SIG-M5 treated with dmso at 0.1 percent for 504 hours (cell line): ENCODE measurements around the gene SNX32.
"Not testable (repeated sequence)": the region's sequence is repeated elsewhere in the genome, so short reads cannot be mapped to it uniquely, and the experiment has no call there.

Source experiments
- DNase-seq: peaks from one replicate; lab custom pipeline; 2025; ENCODE audit not compliant: unreplicated experiment; lab: John Stamatoyannopoulos, UW

Gene SNX32

DNA sequence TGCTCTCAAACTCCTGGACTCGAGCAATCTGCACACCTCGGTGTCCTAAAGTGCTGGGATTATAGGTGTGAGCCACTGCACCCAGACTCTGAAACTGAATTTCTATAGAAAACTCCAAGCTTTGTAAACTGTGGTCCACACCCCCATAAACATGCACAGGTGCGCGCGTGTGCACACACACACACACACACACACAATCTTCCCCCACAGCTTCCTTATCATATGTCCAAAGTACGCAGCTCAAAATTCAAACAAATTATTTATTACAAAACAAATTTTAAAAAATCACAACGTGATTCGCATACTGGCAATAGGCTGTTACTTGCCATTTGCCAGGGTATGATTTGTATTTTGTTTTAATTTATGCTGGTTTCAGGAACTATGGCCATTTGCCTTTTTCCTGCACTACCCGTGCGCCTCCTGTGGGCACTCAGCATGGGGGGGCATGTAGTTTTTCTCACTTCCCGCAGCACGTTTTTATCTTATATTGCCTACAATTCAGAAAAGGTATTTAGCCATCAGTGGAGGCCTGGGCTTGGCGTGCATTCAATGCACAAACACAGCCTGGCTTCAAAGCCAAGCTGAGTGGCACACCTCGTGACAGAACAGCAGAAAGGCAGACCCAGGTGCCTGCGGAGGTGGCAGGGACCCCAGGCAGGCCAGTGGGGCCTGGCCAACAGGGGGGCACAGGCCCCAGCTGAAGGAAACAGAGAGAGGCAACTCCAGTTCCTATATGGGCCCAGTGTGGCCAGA, 10.8 kb upstream of the SNX32 start:
- no peak for DNase-seq

GRCh38 chr11:65826984-65827735, 6.6 kb upstream of the SNX32 start:
- peak; percentile 28 for DNase-seq

DNA sequence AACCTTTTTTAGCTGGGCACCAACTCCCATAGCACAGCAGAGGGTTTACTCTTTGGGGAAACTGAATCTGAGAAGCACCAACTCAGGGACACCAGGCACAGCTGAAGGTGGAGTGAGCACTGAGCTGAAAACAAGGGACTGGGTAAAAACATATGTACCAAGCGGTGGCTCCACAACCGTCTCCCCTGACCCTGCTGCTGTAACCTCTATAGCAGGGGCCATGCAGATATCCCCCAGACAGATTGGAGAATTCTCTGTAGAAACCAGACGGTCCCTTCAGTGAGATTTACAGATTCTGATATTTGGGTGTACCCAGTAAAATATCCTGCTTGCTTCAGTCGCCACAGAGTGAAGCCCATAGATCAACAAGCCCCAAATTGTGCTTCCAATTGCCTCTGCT, 4.3 kb upstream of the SNX32 start:
- no peak for DNase-seq

DNA sequence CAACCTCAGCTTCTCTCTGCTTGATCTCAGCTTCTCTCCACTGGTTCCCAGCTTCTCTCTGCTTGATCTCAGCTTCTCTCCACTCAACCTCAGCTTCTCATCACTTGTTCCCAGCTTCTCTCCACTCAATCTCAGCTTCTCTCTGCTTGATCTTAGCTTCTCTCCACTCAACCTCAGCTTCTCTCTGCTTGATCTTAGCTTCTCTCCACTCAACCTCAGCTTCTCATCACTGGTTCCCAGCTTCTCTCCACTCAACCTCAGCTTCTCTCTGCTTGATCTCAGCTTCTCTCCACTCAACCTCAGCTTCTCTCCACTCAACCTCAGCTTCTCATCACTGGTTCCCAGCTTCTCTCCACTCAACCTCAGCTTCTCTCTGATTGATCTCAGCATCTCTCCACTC, 1.5 kb upstream of the SNX32 start:
- DNase-seq, result not testable (repeated sequence)

GRCh38 chr11:65834202-65834601, 439 bp downstream of the SNX32 start:
- no peak for DNase-seq

DNA sequence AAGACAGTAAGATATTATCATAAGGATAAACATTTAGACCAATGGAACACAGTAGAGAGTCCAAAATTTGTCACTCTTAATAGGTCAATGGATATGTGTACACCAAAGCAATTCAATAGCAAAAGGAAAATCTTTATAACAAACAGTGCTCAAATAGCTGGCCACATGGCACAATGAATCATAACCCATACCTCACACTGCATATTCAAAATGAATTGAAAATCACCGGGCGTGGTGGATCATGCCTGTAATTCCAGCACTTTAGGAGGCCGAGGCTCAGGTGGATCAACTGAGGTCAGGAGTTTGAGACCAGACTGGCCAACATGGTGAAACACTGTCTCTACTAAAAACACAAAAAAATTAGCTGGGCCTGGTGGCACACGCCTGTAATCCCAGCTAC, 8.4 kb downstream of the SNX32 start:
- DNase-seq, result no peak

GRCh38 chr11:65843811-65844210, 10.0 kb downstream of the SNX32 start:
- DNase-seq, result no peak

DNA sequence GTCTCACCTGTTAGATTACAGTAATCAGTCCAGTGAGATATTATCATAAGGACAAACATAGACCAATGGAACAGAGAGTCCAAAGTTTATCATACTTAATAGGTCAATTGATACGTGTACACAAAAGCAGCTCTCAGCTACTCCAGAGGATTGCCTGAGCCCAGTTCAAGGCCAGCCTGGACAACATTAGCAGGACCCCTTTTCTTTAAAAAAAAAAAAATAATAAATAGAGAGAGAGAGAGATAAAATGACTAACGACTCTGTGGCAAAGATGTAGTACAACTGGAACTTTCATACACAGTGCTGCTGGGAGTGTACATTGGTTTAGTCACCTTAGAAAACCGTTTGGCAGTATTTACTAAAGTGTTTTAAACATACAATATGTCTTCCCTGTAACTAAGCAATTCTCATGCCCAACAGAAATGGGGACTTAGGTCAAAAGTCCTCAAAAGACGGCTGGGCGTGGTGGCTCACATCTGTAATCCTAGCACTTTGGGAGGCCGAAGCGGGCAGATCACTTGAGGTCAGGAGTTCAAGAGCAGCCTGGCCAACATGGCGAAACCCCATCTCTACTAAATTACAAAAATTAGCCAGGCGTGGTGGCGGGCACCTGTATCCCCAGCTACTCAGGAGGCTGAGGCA, 10.6 kb downstream of the SNX32 start:
- DNase-seq, result no peak

DNA sequence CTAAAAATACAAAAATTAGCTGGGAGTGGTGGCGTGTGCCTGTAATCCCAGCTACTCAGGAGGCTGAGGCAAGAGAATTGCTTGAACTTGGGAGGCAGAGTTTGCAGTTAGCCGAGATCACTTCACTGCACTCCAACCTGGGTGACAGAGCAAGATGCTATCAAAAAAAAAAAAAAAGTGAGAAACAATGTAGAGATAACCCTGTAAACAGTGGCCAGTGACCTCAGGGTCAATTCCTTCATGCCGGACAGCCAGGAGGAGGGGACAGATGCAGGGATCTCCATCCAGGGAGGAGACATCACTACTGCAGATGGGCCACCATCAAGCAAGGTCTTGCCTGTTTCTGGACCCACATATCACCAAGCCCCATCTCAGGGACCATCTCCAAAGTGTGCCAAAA, 14.0 kb downstream of the SNX32 start:
- DNase-seq, result no peak

GRCh38 chr11:65848693-65849092, 14.9 kb downstream of the SNX32 start:
- not testable (repeated sequence) for DNase-seq

GRCh38 chr11:65849366-65849765, 15.6 kb downstream of the SNX32 start:
- DNase-seq, result no peak

DNA sequence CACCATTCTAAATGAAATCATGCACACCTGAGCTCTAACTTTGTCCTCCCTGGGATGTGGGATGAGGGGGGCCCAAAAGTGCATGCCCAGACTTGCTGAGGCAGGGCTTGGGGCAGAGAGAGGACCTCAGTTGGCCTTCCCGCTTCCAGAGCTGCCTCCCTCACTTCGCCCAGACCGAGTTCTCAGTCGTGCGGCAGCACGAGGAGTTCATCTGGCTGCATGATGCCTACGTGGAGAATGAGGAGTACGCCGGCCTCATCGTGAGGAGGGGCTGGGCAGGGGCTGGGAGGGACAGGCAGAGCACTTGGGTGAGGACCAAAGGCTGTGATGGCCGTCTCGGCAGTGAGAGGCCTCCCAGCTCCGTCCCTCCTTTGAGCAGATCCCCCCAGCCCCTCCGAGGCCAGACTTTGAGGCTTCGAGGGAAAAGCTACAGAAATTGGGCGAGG, 16.0 kb downstream of the SNX32 start:
- DNase-seq, result no peak

DNA sequence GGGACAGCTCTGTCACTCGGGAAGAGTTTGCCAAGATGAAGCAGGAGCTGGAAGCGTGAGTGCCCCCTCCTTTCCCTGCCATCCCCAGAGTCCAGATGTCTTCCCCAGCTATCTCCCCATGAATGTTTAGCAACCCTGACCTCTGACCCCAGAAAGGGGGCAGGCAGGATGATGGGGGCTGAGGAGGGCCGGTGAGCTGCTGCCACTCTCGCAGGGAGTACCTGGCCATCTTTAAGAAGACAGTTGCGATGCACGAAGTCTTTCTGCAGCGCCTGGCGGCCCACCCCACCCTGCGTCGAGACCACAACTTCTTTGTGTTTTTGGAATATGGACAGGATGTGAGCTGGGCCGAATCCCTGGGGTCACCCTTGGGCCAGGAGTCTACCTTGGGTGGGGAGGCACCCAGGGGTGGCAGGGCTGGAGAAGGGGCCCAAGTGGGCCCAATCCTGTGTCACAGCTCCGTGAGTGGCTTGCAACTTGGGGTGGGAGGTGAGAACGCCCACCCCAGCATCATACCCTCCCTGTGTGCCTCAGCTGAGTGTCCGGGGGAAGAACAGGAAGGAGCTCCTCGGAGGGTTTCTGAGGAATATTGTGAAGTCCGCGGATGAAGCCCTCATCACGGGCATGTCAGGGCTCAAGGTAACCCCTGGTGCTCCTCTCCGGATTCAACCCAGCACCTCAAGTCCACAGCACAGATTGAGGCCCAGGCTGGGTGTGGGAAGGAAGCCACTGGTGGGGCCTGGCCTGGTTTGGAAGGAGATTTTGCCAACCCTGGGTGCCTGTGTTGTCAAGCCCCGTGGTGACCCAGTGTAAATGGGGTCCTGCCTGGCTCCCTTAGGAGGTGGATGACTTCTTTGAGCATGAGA, 16.7 kb downstream of the SNX32 start:
- no peak for DNase-seq

DNA sequence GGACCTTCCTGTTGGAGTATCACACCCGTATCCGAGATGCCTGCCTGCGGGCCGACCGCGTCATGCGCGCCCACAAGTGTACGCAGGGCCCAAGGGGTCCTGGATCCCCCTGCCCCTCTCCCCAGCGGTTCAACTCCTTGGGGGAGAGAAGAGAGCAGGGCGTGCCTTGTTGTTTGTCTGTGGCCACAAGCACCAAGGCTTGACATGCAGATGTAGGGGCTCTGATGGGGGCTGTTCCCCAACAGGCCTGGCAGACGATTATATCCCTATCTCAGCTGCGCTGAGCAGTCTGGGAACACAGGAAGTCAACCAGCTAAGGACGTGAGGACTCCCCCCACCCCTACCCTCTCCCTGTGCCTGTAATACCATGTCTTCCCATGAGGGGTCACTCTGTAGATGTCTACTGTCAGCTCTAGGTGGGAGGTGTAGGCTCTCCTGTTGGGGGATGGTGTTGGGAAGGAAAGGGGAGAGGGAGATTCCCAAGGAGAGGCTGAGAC, 17.4 kb downstream of the SNX32 start:
- DNase-seq, result peak; percentile 19

DNA sequence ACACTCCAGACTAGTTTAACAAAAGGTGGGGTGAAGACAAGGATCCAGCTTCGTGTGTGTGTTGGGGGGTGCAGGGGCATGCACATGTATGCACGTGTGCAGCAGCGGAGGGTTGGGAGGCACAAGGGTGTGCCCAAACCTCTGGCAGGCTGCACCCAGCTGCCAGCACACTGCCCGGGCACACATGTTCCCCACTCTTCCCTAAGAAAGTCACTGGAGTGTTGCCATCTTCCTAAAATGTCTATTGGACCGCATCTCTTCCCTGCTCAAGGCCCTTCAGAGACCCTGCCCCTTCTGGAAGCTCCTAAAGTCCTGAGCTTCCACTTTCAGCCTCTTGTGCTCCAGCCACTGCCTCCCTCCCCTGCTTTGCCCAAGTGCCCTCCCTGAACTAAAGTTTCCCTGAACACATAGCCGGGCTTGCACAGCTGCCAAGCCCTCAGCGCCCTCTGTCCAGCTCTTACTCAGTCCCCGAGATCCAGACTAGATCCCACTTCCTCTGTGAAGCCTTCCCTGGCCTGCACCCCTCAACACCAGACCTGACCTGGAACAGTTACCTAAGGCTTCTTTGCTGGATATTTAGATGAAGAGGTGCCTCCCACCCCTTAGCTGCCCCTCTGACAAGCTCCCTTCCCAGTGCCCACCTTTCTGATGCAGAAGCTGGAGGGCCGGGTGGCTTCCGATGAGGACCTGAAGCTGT, 18.2 kb downstream of the SNX32 start:
- no peak for DNase-seq

DNA sequence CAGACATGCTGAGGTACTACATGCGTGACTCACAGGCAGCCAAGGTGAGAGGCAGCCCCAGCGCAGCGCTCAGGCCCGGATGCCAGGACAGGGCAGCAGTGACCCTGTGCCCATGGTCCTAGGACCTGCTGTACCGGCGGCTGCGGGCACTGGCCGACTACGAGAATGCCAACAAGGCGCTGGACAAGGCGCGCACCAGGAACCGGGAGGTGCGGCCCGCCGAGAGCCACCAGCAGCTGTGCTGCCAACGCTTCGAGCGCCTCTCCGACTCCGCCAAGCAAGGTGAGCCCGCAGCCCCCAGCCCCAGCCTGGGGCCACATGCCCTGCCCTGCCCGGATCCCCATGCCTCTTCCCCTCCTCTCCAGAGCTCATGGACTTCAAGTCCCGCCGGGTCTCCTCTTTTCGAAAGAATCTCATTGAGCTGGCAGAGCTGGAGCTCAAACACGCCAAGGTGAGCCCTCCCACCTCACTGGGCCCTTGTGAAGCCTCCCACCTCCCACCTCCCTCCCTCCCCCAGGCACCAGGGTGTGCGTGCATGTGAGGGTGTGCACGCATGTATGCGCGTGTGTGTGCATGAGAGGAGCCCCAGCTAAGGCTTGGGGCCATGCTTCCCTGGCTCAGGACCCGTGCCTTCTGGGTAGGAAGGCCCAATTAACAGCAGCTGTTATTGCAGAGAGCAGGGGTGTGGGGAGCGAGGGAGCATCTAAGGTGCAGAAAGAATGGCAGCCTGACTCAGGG, 18.9 kb downstream of the SNX32 start:
- no peak for DNase-seq

DNA sequence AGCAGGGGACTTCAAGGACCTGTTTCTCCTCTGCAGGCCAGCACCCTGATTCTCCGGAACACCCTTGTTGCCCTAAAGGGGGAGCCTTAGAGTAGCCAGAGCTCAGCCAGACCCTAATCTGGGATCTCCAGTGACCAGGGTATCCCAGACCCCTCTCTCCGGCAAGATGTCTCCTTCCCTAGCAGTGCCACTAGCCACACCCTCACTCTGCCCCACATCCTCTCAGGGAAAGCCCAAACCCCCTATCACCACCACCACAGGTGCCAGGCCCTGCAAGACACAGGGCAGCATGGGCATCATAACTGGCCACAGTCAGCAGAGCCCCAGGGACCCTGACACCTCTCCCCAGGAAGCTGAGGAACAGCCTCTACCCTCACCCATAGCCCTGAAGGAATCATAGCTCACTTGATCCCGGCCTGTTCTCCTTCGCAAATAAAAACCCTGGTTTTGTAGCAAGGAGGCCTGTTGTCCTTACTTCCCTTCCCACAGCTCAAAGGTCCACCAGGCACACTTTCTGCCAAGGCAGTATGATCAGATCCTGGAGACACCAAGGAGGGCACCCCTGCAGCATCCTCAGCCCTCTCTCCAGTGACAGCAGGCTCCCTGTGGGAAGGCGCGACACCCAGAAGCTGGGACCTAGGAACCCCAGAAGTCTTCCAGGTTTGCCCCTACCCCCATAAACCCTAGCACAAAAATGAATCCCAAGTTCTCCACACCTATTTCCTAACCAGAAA, 19.6 kb downstream of the SNX32 start:
- DNase-seq, result no peak

DNA sequence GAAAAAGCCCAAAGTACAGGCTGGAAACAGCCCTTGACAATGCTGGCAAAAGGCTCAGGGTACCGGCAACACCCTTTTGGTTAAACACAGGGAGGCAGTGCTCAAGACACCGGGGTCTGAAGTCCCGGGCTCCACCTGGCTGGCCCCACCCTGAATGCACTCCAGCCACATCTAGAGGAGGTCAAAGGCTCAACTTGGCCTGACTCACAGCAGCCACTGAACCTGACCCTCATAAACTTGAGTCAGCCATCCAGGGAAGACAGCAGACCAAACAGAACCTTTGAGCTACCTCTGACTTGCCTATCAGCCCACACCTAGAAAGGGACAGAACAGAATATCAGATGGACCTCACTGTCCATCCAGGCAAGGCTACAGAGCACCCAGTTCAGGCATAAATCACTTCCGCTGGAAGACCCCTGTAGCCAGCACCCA, 20.4 kb downstream of the SNX32 start:
- DNase-seq, result no peak
